PC-9 (cell line): ENCODE measurements around the gene MTG1. TPM values are rescaled to one million over a fixed set of nuclear protein-coding genes. Genes with fewer than 3 reads are reported as not detected.

ENCODE experiments used
- BruUV-seq: library from RNA; stranded (reverse); fragments of 400-500 nt; replicated peaks from 2 replicates; lab custom pipeline; 2021; lab: Mats Ljungman, UMichigan
- CTCF ChIA-PET: fragments of 300-600 bp; sonication (Branson Sonifier 250); formaldehyde crosslinking; loops from one replicate; lab custom pipeline; 2022; ENCODE audit warnings: antibody characterized with exemption; lab: Charles Lee
- POLR2A ChIA-PET: fragments of 300-600 bp; sonication (Branson Sonifier 250); formaldehyde crosslinking; loops from one replicate; lab custom pipeline; 2022; ENCODE audit warnings: antibody characterized with exemption; ENCODE audit not compliant: unreplicated experiment; lab: Charles Lee
- DNase-seq, 2 experiments: peaks; one replicate each; pipeline versions ENCODE4 v3.0.0 to v3.0.0-alpha.2; 2015 to 2022; ENCODE audit warnings: mixed read lengths in 1 of 2
- H2AFZ ChIP-seq: fragments of 200-600 bp; sonication (generic); 2 replicates; pipeline ENCODE4 v1.8.1; 2017; ENCODE audit warnings: antibody characterized with exemption
- H3F3A ChIP-seq: fragments of 200-600 bp; sonication (generic); 2 replicates; pipeline ENCODE4 v1.8.1; 2017; ENCODE audit warnings: antibody characterized with exemption, mild to moderate bottlenecking, low read depth; ENCODE audit not compliant: insufficient read depth
- H3K27ac ChIP-seq: fragments of 200-600 bp; sonication (generic); 2 replicates; pipeline ENCODE4 v1.6.1; 2016; ENCODE audit warnings: mixed run types
- H3K27me3 ChIP-seq: fragments of 200-600 bp; sonication (generic); 2 replicates; pipeline ENCODE4 v1.6.1; 2016; ENCODE audit warnings: low read depth, mixed run types; ENCODE audit not compliant: insufficient read depth
- H3K36me3 ChIP-seq: fragments of 200-600 bp; sonication (generic); 2 replicates; pipeline ENCODE4 v1.6.1; 2016; ENCODE audit warnings: low read depth, mixed run types
- H3K4me1 ChIP-seq: fragments of 200-600 bp; sonication (generic); replicated peaks from 2 replicates; pipeline ENCODE4 v1.6.1; 2016; ENCODE audit warnings: mixed run types; ENCODE audit not compliant: insufficient read depth
- H3K4me2 ChIP-seq: fragments of 200-600 bp; sonication (generic); 2 replicates; pipeline ENCODE4 v1.6.1; 2017; ENCODE audit warnings: mixed run types
- H3K4me3 ChIP-seq: fragments of 200-600 bp; sonication (generic); 2 replicates; pipeline ENCODE4 v1.6.1; 2016; ENCODE audit warnings: mixed run types
- H3K79me2 ChIP-seq: fragments of 200-600 bp; sonication (generic); 2 replicates; pipeline ENCODE4 v1.6.1; 2017; ENCODE audit warnings: low read depth, mixed run types
- H3K9me2 ChIP-seq: fragments of 200-600 bp; sonication (generic); 2 replicates; pipeline ENCODE4 v1.8.1; 2017; ENCODE audit warnings: mild to moderate bottlenecking; ENCODE audit not compliant: insufficient read depth
- H3K9me3 ChIP-seq: fragments of 200-600 bp; sonication (generic); 2 replicates; pipeline ENCODE4 v1.8.1; 2016; ENCODE audit warnings: low read depth; ENCODE audit not compliant: insufficient read depth
- H4K20me1 ChIP-seq: fragments of 200-600 bp; sonication (generic); 2 replicates; pipeline ENCODE4 v1.8.1; 2017; ENCODE audit not compliant: insufficient read depth
- CTCF ChIP-seq: fragments of 200-600 bp; sonication (generic); conservative IDR thresholded peaks from 2 replicates; pipeline ENCODE4 v1.6.1; 2017; ENCODE audit warnings: mixed run types, antibody characterized with exemption, mild to moderate bottlenecking, moderate library complexity
- EZH2 ChIP-seq: fragments of 200-600 bp; sonication (generic); IDR thresholded peaks from 2 replicates; pipeline ENCODE4 v1.8.0; 2017; ENCODE audit warnings: antibody characterized with exemption, low read depth
- intact Hi-C: fragments of 100-400 bp; cut with micrococcal nuclease; formaldehyde crosslinking; loops from one replicate; pipeline ENCODE4 v1.10.0; 2022; ENCODE audit not compliant: unreplicated experiment
- total RNA-seq: library from RNA; stranded (reverse); gene quantifications from 2 replicates; pipeline ENCODE4 v1.2.3, GENCODE V29; 2021

MTG1 gene
- total RNA-seq, 1 experiment from 2014 or later, result 33.0 TPM

DNA sequence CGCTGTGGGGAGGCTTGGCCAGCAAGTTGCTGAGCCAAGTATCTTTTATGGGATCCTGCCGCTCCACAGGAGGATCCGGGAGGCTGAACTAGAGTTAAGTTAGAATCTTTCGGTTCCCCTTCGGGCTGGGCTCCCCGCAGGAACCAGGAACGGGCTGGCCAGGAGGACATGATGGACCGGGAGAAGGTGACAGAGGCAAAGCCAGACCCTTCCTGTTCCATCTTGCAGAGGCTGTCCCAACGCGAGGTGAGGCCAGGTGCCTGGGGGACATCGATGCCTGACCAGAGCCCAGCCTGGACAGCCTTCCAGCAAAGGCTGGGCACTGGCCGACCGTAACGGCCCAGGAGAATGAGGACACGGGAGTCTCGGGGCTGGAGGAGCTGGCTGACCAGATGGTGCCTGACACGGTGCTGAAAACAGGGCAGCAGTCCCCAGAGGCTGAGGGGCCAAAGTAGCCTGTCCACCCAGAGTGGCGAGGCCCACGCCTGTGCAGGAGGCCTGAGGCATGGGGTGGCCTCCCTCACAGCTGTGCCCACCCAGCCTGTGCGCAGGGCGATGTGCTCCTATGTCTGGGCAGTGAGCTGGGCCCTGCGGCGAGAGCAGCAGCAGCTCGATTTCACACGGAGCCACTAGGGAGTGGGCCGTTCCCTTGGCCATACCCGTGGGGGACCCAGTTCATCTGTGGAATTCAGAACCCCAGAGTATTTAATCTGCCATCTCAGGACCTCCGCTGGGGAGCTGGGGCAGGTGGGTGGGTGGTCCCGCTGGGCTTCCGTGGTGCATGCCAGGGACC lies 16.7 kb upstream of the MTG1 start:
- H4K20me1 ChIP-seq, result no peaks in the 10 kb centered on the region
- H3K9me2 ChIP-seq, result no peaks in the 10 kb centered on the region
- H3K79me2 ChIP-seq, result 0 out of 2 replicates have a peak, but pooled peaks cover 2% of the 10 kb centered on the region
- no peak overlapping the region; the same call in 1 of the 2 replicates for H2AFZ ChIP-seq
- intact Hi-C loops, result loop anchor here (10.0 kb wide), 1 partner anchor 148 kb away; the partner anchor contains the start of gene CYP2E1
- no peak overlapping the region; the same call in 1 of the 2 replicates for H3K4me3 ChIP-seq
- no peaks in the 10 kb centered on the region; the same call in 1 of the 2 replicates for H3K4me1 ChIP-seq
- DNase-seq, result no peak
- H3F3A ChIP-seq, result no peaks in the 10 kb centered on the region
- TF ChIP-seq CTCF (no peak), EZH2 (no peak)
- no peaks in the 10 kb centered on the region for H3K9me3 ChIP-seq
- ChIA-PET CTCF (no interaction called here), POLR2A (no interaction called here)
- no peak overlapping the region for H3K27ac ChIP-seq
- no TSS peak for BruUV-seq
- no peaks in the 10 kb centered on the region for H3K27me3 ChIP-seq
- H3K36me3 ChIP-seq, result no peaks in the 10 kb centered on the region
- H3K4me2 ChIP-seq, result peak overlapping the region; percentile 93

- Histone ChIP-seq H2AFZ (peak overlapping the region; percentile 89), H3K9me2 (no peaks in the 10 kb centered on the region), H3K4me3 (peak overlapping the region; percentile 64), H3K9me3 (no peaks in the 10 kb centered on the region), H3K36me3 (no peaks in the 10 kb centered on the region), H3K4me2 (peak overlapping the region; percentile 93), H3F3A (no peaks in the 10 kb centered on the region), H3K27me3 (no peaks in the 10 kb centered on the region), H3K79me2 (no peaks in the 10 kb centered on the region), H4K20me1 (no peaks in the 10 kb centered on the region), H3K4me1 (no peaks in the 10 kb centered on the region), H3K27ac (no peak overlapping the region)
- no TSS peak for BruUV-seq
- intact Hi-C loops, result loop anchor here (2.0 to 10.0 kb wide), 2 partner anchors 17 to 147 kb away; partner anchors contain the start of genes CYP2E1 and MTG1
- TF ChIP-seq EZH2, result no peak
- TF ChIP-seq CTCF, result no peak
- no peak for DNase-seq
- CTCF ChIA-PET, result no interaction called here
- POLR2A ChIA-PET, result no interaction called here
Measured at GRCh38 chr10:133377818-133378250, 16.1 kb upstream of the MTG1 start.

DNA sequence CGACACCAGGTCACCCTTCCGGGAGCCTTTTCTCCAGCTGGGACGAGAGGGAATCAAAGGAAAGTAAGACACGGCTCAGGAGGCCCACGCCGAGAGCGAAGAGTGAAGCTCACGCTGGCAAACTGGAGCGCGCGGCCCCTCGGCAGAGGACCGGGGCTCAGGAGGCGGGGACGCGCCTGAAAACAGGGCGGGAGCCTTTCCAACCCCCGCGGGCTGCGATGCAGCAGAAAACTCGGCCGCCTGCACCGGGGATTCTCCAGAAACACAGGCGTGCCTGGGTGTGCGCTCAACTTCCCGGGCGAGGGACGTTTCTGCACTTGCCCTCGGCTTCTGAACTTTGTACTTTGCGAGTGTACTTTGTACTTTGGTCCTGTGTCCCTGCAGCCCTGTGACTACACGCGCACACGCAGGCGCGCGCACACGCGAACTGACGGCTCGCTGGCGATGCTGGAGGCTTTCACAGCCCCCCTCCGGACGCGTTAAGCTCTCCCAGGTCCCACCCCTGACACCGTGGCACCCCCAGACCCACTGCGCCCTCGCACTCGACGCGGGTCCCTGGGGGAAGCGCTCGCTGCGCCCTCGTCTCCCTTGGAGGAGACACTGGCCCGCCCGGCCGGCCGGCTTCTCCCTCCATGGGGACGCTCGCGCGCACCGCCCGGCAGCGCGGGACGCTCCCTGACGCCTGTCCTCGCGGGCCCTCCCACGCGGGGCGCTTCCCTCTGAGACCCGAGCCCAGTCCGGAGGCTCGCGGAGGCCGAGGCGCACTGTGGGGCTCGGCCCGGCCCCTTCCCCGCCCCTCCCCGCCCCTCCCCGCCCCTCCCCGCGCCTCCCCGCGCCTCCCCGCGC lies 15.5 kb upstream of the MTG1 start:
- Histone ChIP-seq H4K20me1 (no peaks in the 10 kb centered on the region), H3K27ac (no peak overlapping the region), H3K9me3 (no peaks in the 10 kb centered on the region), H3K4me2 (peak overlapping the region; percentile 93), H3K79me2 (no peaks in the 10 kb centered on the region), H3K4me1 (no peaks in the 10 kb centered on the region), H2AFZ (peak overlapping the region; percentile 89), H3K9me2 (no peaks in the 10 kb centered on the region), H3K4me3 (peak overlapping the region; percentile 64), H3F3A (no peaks in the 10 kb centered on the region), H3K27me3 (no peaks in the 10 kb centered on the region), H3K36me3 (no peaks in the 10 kb centered on the region)
- CTCF ChIA-PET, result interaction anchor here (0.6 kb wide), 1 partner anchor 122 kb away, joined by 11 read pairs; no protein-coding TSS in a partner anchor
- BruUV-seq, result no TSS peak
- no peak for TF ChIP-seq EZH2
- TF ChIP-seq CTCF, result no peak
- DNase-seq, result peak in 1 of 2 experiments; percentile 37
- intact Hi-C loops, result loop anchor here (2.0 to 10.0 kb wide), 2 partner anchors 16 to 146 kb away; partner anchors contain the start of genes CYP2E1 and MTG1
- POLR2A ChIA-PET, result no interaction called here
